GM12892 (cell line): Measurements from ENCODE around the gene ADCY4.

ENCODE experiments used
- POLR2A ChIP-seq: IDR thresholded peaks from 2 replicates; pipeline ENCODE4 v1.6.1; 2011; ENCODE audit warnings: low read depth, low read length, control low read depth
- POLR2AphosphoS5 ChIP-seq: IDR thresholded peaks from 2 replicates; pipeline ENCODE4 v1.6.1; 2011; ENCODE audit warnings: low read depth, low read length, control low read depth

GRCh38 chr14:24378327-24378726 is 43.5 kb upstream of the ADCY4 start:
- TF ChIP-seq POLR2AphosphoS5 (no peak), POLR2A (no peak)
